Measurements from ENCODE around the gene CACNB2. TPM values are rescaled to one million over a fixed set of nuclear protein-coding genes. Genes with fewer than 3 reads are reported as not detected.
A peak's percentile ranks its signal among the peaks of the same experiment; 100 is the strongest.

Gene CACNB2
- total RNA-seq, 1 donor from 2014 or later: 8.4 TPM

DNA sequence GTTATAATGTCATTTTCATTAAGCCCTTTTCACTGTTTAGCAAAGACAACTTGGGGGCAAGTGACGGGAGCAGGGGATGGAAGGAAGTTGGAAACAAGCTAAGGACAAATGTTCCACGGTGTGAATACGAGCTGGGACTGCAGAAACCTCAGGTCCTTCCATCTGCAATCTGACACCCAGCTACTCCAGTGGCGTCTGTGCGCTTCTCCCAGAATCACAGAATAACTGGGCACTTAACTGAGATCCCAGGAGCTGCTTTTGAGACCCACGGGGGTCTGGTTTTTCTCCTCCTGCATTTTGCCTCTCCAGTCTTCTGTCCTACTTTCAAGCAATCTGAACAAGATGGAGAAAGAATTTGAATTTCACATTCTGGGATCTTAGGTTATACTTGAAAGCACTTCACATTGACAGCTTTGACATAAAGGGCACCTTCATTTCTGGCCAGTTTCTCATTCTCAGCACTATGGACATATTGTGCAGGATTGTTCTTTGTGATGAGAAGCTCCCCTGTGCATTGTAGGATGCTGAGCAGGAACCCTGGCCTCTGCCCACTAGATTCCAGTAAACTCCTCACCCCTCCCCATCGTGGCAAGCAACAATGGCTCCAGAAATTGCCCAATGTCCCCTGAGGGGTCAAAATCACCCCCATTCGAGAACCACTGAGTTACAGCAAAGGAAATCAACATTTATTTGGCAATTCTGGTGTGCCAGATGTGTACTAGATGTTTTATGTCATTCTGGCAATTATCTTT is 194.1 kb downstream of the CACNB2 start:
- DNase-seq (ENCODE audit: low spot score): no peak

DNA sequence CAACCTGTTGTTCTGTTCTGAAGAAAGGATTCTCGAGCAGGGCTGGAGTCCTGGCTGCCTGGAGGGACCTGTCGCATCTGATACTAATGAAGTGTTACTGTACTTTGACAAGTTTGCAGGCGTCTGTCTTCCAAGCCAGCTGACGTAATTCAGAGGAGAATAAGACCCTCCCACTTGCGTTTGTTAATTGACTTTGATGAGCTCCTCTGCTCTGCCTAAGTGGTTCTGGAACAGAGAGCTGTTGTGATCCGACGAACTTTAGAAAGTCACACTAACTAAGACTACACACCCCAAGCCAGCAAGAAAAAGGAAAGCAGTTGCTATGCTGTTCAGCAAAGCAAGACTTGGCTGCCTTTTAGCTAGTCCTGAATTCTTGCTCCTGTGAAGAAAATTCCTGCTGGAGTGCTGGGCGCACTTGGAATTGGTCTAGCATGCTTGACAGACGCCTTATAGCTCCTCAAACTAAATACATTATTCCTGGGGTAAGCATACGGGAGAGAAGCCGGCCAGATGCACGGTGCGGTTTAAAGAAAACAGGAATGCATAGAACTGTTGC is 200.3 kb downstream of the CACNB2 start:
- DNase-seq (ENCODE audit: low spot score): no peak

DNA sequence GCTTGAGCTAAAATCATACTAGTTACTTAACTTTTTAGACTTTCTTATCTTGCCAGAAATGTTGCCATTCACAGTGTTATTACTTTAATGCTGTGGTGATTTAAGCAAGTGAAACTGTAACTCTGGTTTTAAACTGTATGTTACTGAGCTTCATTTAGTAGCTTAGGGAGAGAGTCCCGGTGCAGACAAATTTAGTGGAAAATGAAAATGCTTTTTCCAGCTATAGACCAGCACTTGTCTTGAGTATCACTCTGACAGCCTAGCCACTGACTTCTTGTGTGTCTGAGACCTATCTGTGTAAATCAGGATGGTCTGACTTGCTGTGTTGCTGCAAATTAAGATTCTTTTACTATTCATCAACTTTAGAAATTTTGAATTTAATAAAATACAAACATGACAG is 200.8 kb downstream of the CACNB2 start:
- DNase-seq (ENCODE audit: low spot score): no peak

DNA sequence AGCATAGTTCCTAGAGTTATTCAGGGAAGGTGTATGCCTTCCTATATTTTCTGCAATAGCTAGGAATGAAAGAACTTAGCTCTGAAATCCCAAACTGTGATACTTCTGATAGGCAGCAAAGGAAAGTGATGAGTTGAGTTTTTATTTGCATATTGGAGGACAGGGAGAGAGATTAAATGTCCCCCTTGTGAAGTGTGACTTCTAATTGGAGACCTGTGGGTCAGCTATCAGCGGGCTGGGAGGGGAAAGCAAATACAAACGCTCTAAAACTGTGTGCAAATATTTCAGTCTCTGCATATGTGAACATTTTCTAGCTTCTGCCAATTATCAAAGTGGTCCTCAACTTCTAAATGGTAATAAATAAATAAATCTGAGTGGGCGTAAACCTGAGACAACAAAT is 203.3 kb downstream of the CACNB2 start:
- DNase-seq (ENCODE audit: low spot score): no peak

DNA sequence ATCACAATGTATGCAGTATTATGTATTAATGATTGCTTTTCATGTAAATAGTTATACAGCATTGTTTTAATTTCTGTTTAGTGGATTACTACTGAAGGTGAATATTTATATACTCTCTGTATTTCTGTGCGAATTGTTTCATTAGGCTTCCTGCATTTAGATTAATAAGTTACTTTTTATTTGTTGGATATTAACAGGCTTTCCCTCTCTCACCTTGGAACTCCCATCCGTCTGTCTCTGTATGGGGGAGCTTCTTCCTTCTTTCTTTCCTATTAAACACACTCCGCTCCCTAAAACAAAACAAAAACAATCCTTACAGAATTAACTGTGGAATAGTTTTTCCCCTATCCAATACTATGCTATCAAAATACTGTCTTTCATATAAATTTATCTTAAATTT is 205.1 kb downstream of the CACNB2 start:
- DNase-seq (ENCODE audit: low spot score): no peak

DNA sequence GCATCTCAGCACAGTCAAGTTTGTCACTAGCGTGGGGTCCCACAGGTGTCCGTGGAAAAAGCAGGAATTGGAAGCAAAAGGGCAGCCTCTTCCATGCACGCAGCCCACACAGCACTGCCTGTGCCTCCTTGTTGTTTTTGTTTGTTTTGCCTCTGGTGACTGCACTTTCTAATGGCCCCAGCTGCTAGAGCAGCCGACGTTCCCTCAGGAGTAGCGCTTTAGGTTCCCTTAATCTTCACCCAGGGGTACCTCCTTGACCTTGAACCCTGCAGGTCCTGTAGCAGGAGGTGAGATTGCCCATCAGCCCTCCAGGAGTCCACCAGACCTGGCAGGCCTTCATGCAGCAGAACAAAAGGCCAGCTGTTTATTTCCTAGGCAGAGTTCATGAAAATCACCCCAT is 210.1 kb downstream of the CACNB2 start:
- no peak for DNase-seq (ENCODE audit: low spot score)

DNA sequence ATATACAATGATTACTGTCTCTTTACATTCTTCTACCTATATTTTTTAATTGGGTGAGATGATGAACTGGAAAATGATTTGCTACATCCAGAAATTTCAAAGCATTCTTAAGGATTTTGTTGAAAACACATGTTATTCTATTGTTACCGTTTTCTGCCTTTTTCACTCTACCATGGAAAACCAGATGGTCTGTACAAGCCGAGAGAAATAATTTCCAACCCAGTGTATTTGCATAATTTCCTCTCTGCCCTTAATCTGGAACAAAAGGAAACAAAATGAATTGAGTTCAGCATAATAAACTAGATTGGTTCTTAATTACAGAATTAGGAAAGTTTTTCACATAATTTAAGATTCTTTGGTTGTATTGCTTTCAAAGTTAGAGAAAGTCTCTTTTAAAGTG is 211.2 kb downstream of the CACNB2 start:
- DNase-seq (ENCODE audit: low spot score): no peak

DNA sequence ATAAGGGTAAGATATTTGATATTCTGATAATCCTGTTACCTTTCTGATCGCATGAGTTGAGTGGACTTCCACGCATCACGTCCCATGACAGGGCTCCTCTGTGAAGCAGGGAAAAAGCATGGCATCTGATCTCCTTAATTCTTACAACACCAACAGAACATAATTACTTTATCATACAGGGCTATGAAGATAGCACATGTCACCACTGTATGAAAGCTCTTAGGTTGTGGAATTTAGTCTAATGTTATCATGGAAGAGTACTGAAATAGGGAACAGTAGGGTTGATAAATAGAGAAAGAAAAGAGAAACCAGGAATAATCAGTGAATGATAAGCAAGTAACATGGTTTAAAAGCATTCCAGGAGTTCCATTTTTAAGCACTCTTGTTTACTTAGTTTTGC is 212.0 kb downstream of the CACNB2 start:
- DNase-seq (ENCODE audit: low spot score): no peak

DNA sequence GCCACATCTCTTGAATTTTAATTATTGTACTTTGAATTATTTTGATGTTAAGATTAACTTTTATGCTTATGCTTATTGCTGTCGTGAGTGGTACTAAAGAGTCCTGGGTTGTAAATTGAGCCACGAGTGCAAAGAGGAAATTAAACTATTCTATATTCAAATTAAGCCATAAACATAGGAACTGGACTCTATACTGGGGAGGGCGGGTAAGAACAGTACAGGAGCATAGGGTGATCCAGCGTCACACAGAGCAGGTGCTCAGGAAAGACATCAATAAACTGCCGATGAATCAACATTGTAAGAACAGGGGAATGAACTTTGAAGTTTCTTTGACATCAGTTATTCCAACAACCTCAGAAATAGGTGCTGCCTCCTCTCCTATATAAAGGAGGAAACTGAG is 219.6 kb downstream of the CACNB2 start:
- DNase-seq (ENCODE audit: low spot score): no peak

DNA sequence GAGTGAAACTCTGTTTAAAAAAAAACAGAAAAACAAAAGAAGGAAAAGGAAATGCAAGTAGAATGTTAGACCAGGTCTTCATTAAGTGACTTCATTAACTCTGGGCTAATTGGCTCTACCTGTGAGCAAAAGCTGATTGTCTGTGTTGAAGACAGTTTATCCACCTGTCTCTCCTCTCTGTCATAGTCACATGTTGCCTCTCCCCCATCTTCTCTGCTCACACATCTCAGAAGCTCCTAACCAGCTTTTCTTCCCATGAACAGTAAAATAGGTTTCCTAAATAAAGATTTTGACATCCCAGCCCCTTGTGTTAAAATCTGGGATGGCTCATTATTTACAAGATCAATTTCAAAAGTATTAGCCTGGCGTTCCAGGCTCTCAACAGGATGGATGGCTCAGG is 222.7 kb downstream of the CACNB2 start:
- no peak for DNase-seq (ENCODE audit: low spot score)

DNA sequence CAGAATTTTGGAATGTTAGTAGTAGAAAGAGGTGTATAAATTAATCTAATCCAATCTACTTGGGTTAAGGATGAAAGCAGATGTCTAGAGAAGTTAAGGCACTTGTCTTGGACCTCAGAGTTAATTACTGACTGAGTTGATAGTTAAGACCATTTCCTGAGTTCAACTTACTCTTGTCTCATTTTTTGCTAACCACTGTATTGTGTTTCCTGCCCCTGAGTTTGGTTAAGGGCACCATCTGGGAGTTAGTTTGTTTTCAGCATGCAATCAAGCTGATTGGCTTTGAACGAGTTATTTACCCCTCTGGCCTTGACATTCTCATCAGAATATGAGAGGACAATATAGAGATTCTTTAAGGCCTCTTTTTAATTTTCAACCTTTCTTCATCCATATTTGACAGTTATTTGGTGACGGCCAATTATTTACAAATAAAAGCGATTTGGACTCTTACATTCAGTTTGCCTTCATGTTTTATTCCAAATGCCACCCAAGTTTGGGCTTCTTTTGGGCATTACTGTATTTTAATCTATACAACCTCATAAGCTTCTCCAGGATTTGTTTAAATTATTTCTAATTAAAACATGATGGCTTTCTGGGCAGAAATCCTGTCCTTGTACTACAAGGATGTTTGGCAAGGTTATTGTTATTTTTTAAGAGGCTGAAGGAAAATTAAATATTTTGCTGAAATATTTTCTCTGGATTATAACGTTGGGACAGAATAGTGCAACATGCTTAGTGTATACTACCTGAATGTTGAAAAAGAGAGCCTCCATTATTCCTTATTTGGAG is 225.0 kb downstream of the CACNB2 start:
- DNase-seq (ENCODE audit: low spot score): no peak

DNA sequence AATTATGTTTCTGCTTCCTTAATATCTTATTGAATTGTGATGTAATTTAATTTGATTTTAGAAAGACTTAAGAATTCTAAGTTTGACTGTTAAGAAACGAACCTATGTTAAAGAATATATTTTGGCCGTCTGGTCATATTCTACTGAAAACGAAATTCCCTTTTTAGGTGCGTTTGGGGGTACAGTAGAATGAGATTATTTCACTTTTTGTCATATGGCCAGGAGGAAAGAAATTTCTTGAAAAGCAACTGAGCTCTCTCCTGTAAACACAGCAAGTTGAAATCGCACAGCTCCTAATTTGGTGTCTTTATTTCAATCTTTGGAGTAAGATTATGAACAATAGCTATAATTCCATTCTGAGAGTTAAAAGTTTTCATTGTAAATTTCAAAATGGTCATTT is 227.6 kb downstream of the CACNB2 start:
- no peak for DNase-seq (ENCODE audit: low spot score)

DNA sequence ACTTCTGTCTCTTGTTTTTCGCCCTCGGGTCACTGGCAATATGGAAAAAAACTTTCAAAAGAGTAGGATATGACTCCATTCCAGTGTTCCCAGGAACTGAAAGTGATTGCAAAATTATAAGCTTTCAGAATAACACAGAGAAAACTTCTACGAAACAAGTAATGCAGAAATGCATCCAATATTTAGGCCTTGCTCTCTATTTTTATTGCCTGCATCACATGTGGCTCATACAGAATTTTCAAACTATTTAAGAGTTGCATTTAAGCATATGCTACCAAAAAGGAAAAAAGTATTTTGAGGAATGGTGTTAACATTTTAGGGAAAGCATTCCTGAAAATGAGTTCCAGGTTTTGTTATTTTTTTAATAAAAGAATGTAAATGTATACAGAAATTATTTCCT is 228.0 kb downstream of the CACNB2 start:
- DNase-seq (ENCODE audit: low spot score): no peak

DNA sequence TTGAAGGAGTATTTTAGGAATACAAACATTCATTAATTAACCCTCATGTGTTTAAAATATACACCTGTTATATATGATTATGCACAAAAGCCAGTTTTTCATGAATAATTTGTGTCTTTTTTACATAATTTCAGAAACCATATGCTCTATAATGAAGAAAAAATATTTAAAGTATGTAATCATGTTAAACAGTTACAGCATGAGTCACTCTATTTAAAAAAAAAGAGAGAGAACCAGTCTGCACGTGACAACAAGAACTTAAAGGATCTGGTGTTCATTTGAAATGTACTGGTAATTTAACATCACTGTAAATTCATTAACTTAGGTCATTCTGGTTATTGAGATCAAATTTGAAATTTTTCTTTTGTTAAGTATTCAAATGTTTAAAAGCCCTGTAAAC is 228.5 kb downstream of the CACNB2 start:
- DNase-seq (ENCODE audit: low spot score): no peak

DNA sequence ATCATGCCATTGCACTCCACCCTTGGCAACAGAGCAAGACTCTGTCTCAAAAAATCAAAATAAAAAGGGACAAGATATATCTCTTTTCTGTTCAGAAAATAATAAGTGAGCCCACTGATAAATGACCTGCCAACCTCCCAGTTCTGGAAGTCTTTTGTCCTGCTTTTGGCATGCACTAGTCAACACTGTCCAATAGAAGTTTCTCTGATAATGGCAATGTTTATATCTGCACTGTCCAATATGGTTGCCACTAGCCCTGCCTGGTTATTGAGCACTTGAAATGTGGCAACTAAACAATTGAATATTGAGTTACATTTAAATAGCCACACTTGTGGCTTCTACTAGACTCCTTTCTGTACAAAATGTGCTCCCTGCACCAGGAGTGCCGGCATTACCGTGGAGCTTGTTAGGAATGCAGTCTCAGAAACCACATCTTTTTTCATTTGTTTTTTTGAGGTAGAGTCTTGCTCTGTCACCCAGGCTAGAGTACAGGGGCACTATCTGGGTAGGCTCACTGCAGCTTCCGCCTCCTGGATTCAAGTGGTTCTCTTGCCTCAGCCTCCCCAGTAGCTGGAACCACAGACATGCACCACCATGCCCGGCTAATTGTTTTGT is 229.7 kb downstream of the CACNB2 start:
- no peak for DNase-seq (ENCODE audit: low spot score)

DNA sequence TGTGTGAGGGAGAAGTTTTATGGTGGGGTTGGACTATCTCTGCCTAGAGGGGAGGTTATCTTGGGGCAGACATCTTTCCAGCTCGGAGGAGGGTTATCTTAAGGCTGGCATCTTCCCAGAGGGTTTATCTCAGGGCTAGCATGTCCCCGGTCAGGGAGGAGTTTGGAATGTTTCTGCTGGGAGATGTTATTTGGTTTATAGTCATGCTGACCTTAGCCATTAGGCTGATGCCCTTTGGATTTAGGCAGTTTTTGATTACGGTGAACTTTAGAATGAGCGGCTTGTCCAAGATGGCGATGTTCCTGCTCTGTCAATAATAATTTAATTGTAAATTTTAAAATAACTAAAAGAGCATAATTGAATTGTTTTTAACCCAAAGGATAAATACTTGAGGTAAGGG is 236.4 kb downstream of the CACNB2 start:
- DNase-seq (ENCODE audit: low spot score): no peak

DNA sequence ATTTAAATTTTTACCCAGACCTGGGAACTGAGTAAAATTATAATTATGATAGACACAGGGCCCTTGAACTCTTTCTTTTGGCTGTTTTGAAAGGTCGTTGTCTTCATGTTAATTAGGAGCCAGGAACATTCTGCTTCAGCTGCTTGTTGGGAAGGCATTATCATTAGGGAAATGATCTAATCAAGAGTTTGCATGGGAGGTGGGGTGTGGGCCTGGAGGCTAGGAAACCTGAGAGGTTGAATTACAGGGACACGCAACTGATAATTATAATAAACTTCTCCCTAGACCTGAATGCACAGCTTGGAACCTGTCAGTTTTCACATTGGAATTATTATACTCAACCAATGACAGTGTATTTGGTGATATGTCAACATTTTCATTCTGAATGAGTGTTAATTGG is 237.7 kb downstream of the CACNB2 start:
- DNase-seq (ENCODE audit: low spot score): no peak

DNA sequence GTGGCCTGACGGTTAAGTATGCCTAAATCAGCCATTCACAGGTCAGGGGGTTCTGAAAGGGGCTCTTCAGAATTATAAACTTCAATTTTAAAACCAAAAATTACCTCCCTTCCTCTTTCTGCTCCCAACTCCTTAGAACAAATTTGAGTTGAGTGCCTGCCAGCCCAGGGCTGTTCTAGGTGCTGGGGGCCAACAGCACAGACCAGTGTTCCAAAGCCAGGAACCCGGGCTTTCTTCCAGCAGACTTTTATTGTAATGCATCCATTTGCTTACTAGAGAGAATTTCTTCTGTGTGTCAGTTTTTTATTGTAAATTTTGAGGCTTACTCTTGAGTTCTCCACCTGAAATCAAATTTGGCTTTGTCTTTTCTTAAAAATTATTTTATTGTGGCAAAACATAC is 238.5 kb downstream of the CACNB2 start:
- DNase-seq (ENCODE audit: low spot score): no peak

DNA sequence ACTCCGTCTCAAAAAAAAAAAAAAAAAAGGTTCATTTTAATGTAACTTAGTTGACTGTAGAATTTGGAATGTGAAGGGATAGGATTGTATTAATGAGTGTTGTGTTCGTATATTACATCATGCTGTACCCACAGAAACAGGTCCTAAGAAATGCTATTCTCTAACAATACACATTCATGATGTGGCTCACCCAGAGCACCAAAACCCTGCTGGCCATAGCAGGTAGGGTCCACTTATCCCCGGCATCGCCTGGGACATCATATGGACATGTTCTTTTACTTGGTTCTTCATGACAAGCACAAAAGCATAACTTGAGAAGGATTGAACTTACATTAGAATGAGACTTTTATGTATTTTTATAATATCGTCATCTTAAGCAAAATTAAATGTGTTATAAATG is 241.5 kb downstream of the CACNB2 start:
- no peak for DNase-seq (ENCODE audit: low spot score)

DNA sequence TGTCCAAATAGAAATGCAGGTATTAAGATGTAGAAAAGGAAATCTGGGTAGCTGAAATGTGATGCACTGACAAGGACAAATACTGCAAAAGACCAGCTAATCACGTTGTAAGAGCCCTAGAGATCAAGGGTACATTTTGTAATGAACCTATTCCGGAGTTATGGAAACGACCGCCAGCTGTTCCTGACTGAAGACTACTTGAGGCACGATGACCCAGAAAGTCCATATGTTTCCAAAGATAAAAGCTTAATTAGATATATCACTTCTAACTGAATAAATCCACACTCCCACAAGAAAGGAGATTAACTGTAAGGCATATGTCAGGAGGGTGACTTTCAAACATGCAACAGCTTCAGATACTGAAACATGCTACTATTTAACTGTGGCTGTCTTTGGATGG is 257.7 kb downstream of the CACNB2 start:
- no peak for DNase-seq (ENCODE audit: low spot score)

DNA sequence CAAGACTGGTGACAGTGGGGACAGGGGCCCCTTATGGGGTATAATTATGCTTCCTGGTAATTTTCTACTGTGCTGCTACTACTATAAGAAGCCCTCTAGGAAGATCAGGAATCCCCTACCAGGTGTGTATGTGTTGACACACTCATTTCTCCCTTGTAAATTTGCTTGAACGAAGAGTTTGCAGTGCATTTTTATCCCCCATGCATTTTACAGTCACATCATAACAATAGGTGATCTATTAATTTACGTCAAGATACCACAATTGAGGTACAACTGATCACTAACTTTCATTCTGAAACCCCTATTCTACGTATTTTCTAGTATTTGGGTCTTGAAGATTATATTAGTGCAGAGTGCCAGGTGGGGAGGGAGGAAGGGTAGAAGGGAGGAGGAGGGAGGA is 258.9 kb downstream of the CACNB2 start:
- no peak for DNase-seq (ENCODE audit: low spot score)

DNA sequence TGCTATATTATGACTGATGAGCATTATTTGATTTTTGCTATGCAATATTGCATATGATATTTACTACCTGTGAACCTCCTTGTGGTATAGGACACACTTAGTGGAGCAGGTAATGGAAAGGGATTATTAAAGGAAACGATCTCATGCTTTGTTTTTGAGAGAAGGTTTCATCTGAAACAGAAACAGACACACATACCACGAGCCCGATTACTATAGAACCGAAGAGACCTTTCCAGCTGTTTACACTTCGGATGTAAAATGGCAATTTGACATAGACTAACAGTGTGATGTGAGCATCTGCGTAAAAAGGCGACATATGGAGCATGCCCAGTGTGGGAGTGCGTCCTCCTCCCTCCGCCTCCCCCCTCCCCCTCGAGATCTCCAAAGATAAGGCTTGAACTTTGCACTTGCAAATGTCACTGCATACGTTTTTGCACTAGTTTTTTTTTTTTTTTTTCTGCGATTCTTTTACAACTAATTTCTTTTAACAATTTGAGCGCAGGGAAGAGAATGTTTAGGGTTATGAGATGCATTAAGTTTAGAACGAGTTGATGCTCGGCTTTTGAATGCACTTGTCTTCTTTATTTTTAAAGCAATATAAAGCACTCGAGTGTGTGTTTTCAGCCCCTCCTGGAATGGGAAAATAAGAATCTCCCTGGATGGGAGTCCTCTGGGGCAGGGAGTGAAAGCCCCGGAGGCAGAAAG is 260.1 kb downstream of the CACNB2 start:
- peak; percentile 56 for DNase-seq (ENCODE audit: low spot score)

All from mucosa of gallbladder (tissue), 1 donor.